WERI-Rb-1 (cell line): ENCODE data around the gene WNK1.

Experiments used
- DNase-seq: peaks from one replicate; pipeline ENCODE4 v3.0.0-alpha.2; 2020
- H3K27ac ChIP-seq: fragments of 250-450 bp; sonication (Bioruptor Pico); 2 replicates; pipeline ENCODE4 v1.5.1; 2020; ENCODE audit warnings: mild to moderate bottlenecking, moderate library complexity
- H3K27me3 ChIP-seq: fragments of 250-450 bp; sonication (Bioruptor Pico); 2 replicates; pipeline ENCODE4 v1.5.1; 2021; ENCODE audit warnings: mild to moderate bottlenecking, low read depth, moderate library complexity; ENCODE audit not compliant: insufficient read depth, severe bottlenecking
- H3K36me3 ChIP-seq: fragments of 250-450 bp; sonication (Bioruptor Pico); 2 replicates; pipeline ENCODE4 v1.5.1; 2020; ENCODE audit warnings: mild to moderate bottlenecking, moderate library complexity
- H3K4me3 ChIP-seq: 2 replicates; pipeline ENCODE4 v1.5.1; 2011; ENCODE audit warnings: low read depth, mild to moderate bottlenecking, control low read depth, low read length
- H3K9me3 ChIP-seq: fragments of 250-450 bp; sonication (Bioruptor Pico); 2 replicates; pipeline ENCODE4 v1.5.1; 2021; ENCODE audit warnings: mild to moderate bottlenecking, moderate library complexity; ENCODE audit not compliant: severe bottlenecking
- TF ChIP-seq, protein P1 (sequence below): IDR thresholded peaks from 2 replicates; pipeline ENCODE4 v1.5.1; 2011; ENCODE audit warnings: low read depth, mild to moderate bottlenecking, control low read depth, inconsistent platforms, low read length

The WNK1 gene

GRCh38 chr12:836952-837351 is 84.6 kb downstream of the WNK1 start:
- H3K36me3 ChIP-seq: peaks cover 16% of the 10 kb centered on the region
- H3K27ac ChIP-seq: no peak overlapping the region
- no peaks in the 10 kb centered on the region for H3K27me3 ChIP-seq
- no peaks in the 10 kb centered on the region for H3K9me3 ChIP-seq
- no peak for DNase-seq
- H3K4me3 ChIP-seq: no peak overlapping the region
- TF ChIP-seq, protein P1, sequence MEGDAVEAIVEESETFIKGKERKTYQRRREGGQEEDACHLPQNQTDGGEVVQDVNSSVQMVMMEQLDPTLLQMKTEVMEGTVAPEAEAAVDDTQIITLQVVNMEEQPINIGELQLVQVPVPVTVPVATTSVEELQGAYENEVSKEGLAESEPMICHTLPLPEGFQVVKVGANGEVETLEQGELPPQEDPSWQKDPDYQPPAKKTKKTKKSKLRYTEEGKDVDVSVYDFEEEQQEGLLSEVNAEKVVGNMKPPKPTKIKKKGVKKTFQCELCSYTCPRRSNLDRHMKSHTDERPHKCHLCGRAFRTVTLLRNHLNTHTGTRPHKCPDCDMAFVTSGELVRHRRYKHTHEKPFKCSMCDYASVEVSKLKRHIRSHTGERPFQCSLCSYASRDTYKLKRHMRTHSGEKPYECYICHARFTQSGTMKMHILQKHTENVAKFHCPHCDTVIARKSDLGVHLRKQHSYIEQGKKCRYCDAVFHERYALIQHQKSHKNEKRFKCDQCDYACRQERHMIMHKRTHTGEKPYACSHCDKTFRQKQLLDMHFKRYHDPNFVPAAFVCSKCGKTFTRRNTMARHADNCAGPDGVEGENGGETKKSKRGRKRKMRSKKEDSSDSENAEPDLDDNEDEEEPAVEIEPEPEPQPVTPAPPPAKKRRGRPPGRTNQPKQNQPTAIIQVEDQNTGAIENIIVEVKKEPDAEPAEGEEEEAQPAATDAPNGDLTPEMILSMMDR: no peak

- peaks cover 16% of the 10 kb centered on the region for H3K36me3 ChIP-seq
- TF ChIP-seq, protein P1: no peak
- no peak overlapping the region for H3K4me3 ChIP-seq
- H3K27me3 ChIP-seq: no peaks in the 10 kb centered on the region
- no peak for DNase-seq
- no peak overlapping the region for H3K27ac ChIP-seq
- H3K9me3 ChIP-seq: no peaks in the 10 kb centered on the region
Observed at GRCh38 chr12:837548-837947, 85.2 kb downstream of the WNK1 start.

DNA sequence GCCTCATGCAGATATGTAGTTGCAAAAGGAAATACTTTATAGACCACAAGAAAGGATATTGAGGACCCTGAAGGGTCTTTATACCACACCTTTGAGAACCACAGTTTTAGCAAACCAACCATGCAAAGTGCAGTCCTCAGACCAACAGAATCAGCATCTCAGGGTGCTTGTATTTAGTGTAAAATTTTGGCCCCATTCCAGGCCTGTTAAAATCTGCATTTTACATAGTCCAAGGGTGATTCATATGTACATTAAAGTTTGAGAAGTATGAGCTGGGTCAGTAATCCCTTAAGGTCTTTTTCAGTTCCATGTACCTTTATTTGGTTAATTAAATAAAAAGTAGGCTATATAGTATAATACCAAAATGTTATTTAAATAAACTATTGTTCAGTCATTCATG is 91.2 kb downstream of the WNK1 start:
- DNase-seq: no peak
- H3K9me3 ChIP-seq: no peaks in the 10 kb centered on the region
- H3K36me3 ChIP-seq: peaks cover 11% of the 10 kb centered on the region

GRCh38 chr12:846421-846820 is 94.0 kb downstream of the WNK1 start:
- H3K27me3 ChIP-seq: no peaks in the 10 kb centered on the region
- no peak overlapping the region for H3K4me3 ChIP-seq
- no peak for DNase-seq
- H3K27ac ChIP-seq: no peak overlapping the region
- H3K36me3 ChIP-seq: peaks cover 15% of the 10 kb centered on the region
- no peaks in the 10 kb centered on the region for H3K9me3 ChIP-seq
- TF ChIP-seq, protein P1: no peak

More for the DNA sequence above, 91.2 kb downstream of the WNK1 start:
- Histone ChIP-seq H3K27me3 (no peaks in the 10 kb centered on the region), H3K27ac (no peak overlapping the region), H3K4me3 (no peak overlapping the region)
- TF ChIP-seq, protein P1: no peak

- Histone ChIP-seq H3K4me3 (no peak overlapping the region), H3K9me3 (no peaks in the 10 kb centered on the region), H3K27ac (no peak overlapping the region), H3K36me3 (peaks cover 5% of the 10 kb centered on the region), H3K27me3 (no peaks in the 10 kb centered on the region)
- TF ChIP-seq, protein P1: no peak
- DNase-seq: no peak
Observed at GRCh38 chr12:848173-848865, 95.9 kb downstream of the WNK1 start.
